ENCODE measurements around the gene SPEN. TPM values are rescaled to one million over a fixed set of nuclear protein-coding genes. Genes with fewer than 3 reads are reported as not detected.

Gene SPEN
- total and polyA plus RNA-seq, 9 of the 15 experiments (the other 6 are each of a cell fraction or from before 2014, with no cell fraction given), result 5.7 to 87.5 (median 27.2) TPM

GRCh38 chr1:15849775-15850324, 2.3 kb downstream of the SPEN start (continued):
- TF ChIP-seq GABPB1 (CRISPR knock-in tag; IDR thresholded peaks at IDR 0.05) (no peak), GTF2F1 (IDR thresholded peaks at IDR 0.05; ENCODE audit: low read depth, low read length) (no peak), DACH1 (IDR thresholded peaks at IDR 0.05; ENCODE audit: partially characterized antibody) (no peak), STAT5B (CRISPR knock-in tag; IDR thresholded peaks at IDR 0.05) (no peak), HMGN3 (IDR thresholded peaks at IDR 0.05; ENCODE audit: borderline replicate concordance, extremely low read depth, insufficient read length, low read depth, low read length) (peak; percentile 35), ETV5 (CRISPR knock-in tag; IDR thresholded peaks at IDR 0.05; ENCODE audit: low read depth) (no peak), ZNF699 (CRISPR knock-in tag; IDR thresholded peaks at IDR 0.05; ENCODE audit: insufficient replicate concordance) (no peak), ZNF316 (IDR thresholded peaks at IDR 0.05) (peak; percentile 96), SP2 (IDR thresholded peaks at IDR 0.05; ENCODE audit: extremely low read depth, low read depth, low read length, poor library complexity, severe bottlenecking) (no peak), KLF13 (tag; IDR thresholded peaks at IDR 0.05; ENCODE audit: borderline replicate concordance, low read depth) (no peak), ZNF57 (CRISPR knock-in tag; IDR thresholded peaks at IDR 0.05) (no peak), BRD9 (IDR thresholded peaks at IDR 0.05; ENCODE audit: low read depth, partially characterized antibody) (peak; percentile 93), XRCC4 (IDR thresholded peaks at IDR 0.05; ENCODE audit: extremely low read depth, insufficient read depth, insufficient read length) (no peak), TEAD4 (IDR thresholded peaks at IDR 0.05; ENCODE audit: low read length) (peak; percentile 68), TEAD4 (CRISPR knock-in tag; IDR thresholded peaks at IDR 0.05; ENCODE audit: borderline replicate concordance) (no peak), ZNF507 (tag; conservative IDR thresholded peaks at IDR 0.05) (no peak), CSDE1 (IDR thresholded peaks at IDR 0.05) (no peak), ESRRB (CRISPR knock-in tag; IDR thresholded peaks at IDR 0.05; ENCODE audit: borderline replicate concordance) (no peak), ZEB2 (IDR thresholded peaks at IDR 0.05) (peak; percentile 24; the same call in 1 of the 2 replicates), MAZ (CRISPR knock-in tag; conservative IDR thresholded peaks at IDR 0.05 in 1 of 2, IDR thresholded peaks at IDR 0.05 in 1 of 2) (peak in 1 of 2 experiments; percentile 71; a peak in 2 of 4 replicates), EWSR1 (IDR thresholded peaks at IDR 0.05; ENCODE audit: borderline replicate concordance, low read depth, partially characterized antibody) (no peak), MEIS2 (IDR thresholded peaks at IDR 0.05; ENCODE audit: partially characterized antibody) (no peak), SNIP1 (IDR thresholded peaks at IDR 0.05; ENCODE audit: low read depth) (no peak), TAL1 (IDR thresholded peaks at IDR 0.05) (no peak), ZKSCAN3 (CRISPR knock-in tag; IDR thresholded peaks at IDR 0.05) (no peak), IRF1 (CRISPR knock-in tag; IDR thresholded peaks at IDR 0.05; ENCODE audit: borderline replicate concordance) (no peak), MED1 (CRISPR knock-in tag; IDR thresholded peaks at IDR 0.05; ENCODE audit: borderline replicate concordance) (no peak), RBM14 (IDR thresholded peaks at IDR 0.05; ENCODE audit: borderline replicate concordance, insufficient read depth, low read depth, low read length) (no peak), NFXL1 (CRISPR knock-in tag; IDR thresholded peaks at IDR 0.05) (no peak), TOE1 (IDR thresholded peaks at IDR 0.05; ENCODE audit: borderline replicate concordance) (peak; percentile 70; the same call in 1 of the 2 replicates), TOE1 (CRISPR knock-in tag; IDR thresholded peaks at IDR 0.05; ENCODE audit: borderline replicate concordance, low read depth) (no peak), TBL1XR1 (IDR thresholded peaks at IDR 0.05; ENCODE audit: low read length in 2 of 2) (peak; percentile 61 to 70; a peak in 3 of 4 replicates), CBX1 (IDR thresholded peaks at IDR 0.05; ENCODE audit: low read depth) (no peak)

Data from K562 (cell line).